ENCODE measurements around the gene B4GALT2. TPM values are rescaled to one million over a fixed set of nuclear protein-coding genes. Genes with fewer than 3 reads are reported as not detected.

Gene B4GALT2
- total and polyA plus RNA-seq, 9 of the 15 experiments (the other 6 are each of a cell fraction or from before 2014, with no cell fraction given), result 1.3 to 86.8 (median 43.8) TPM

GRCh38 chr1:43974443-43975248 lies 4.4 kb upstream of the B4GALT2 start, which contains the start of gene ATP6V0B (continued):
- TF ChIP-seq RAD21 (CRISPR knock-in tag; conservative IDR thresholded peaks at IDR 0.05 in 1 of 2, IDR thresholded peaks at IDR 0.05 in 1 of 2), result 0 out of 4 replicates have a peak, but pooled peaks of 1 of the 2 experiments have one; percentile 13
- TF ChIP-seq ZNF431 (CRISPR knock-in tag; IDR thresholded peaks at IDR 0.05), result no peak
- TF ChIP-seq NRF1 (conservative IDR thresholded peaks at IDR 0.05 in 1 of 2, IDR thresholded peaks at IDR 0.05 in 1 of 2), result peak; percentile 91 to 92
- peak; percentile 9 to 76 (median 73) for TF ChIP-seq YY1 (IDR thresholded peaks at IDR 0.05; ENCODE audit: borderline replicate concordance in 1 of 3, control insufficient read depth in 1 of 3, extremely low read depth in 1 of 3, insufficient read depth in 3 of 3, insufficient read length in 1 of 3, insufficient replicate concordance in 2 of 3, low read depth in 1 of 3, low read length in 2 of 3)
- no peak for TF ChIP-seq MTA2 (IDR thresholded peaks at IDR 0.05; ENCODE audit: low read depth)
- no peak for TF ChIP-seq PCBP2 (IDR thresholded peaks at IDR 0.05; ENCODE audit: low read depth, low read length, poor library complexity, severe bottlenecking)
- TF ChIP-seq ZNF584 (CRISPR knock-in tag; IDR thresholded peaks at IDR 0.05; ENCODE audit: low read depth), result 0 out of 2 replicates have a peak, but pooled peaks have one; percentile 70
- TF ChIP-seq, protein P1, sequence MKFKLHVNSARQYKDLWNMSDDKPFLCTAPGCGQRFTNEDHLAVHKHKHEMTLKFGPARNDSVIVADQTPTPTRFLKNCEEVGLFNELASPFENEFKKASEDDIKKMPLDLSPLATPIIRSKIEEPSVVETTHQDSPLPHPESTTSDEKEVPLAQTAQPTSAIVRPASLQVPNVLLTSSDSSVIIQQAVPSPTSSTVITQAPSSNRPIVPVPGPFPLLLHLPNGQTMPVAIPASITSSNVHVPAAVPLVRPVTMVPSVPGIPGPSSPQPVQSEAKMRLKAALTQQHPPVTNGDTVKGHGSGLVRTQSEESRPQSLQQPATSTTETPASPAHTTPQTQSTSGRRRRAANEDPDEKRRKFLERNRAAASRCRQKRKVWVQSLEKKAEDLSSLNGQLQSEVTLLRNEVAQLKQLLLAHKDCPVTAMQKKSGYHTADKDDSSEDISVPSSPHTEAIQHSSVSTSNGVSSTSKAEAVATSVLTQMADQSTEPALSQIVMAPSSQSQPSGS (CRISPR knock-in tag; IDR thresholded peaks at IDR 0.05), result no peak; the same call in 1 of the 2 replicates
- TF ChIP-seq, protein P2, sequence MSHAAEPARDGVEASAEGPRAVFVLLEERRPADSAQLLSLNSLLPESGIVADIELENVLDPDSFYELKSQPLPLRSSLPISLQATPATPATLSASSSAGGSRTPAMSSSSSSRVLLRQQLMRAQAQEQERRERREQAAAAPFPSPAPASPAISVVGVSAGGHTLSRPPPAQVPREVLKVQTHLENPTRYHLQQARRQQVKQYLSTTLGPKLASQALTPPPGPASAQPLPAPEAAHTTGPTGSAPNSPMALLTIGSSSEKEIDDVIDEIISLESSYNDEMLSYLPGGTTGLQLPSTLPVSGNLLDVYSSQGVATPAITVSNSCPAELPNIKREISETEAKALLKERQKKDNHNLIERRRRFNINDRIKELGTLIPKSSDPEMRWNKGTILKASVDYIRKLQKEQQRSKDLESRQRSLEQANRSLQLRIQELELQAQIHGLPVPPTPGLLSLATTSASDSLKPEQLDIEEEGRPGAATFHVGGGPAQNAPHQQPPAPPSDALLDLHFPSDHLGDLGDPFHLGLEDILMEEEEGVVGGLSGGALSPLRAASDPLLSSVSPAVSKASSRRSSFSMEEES (CRISPR knock-in tag; IDR thresholded peaks at IDR 0.05), result peak; percentile 100
- TF ChIP-seq TRIM28 (IDR thresholded peaks at IDR 0.05), result peak; percentile 16; the same call in 1 of the 2 replicates
- 0 out of 2 replicates have a peak, but pooled peaks have one; percentile 51 for TF ChIP-seq ETV1 (tag; conservative IDR thresholded peaks at IDR 0.05; ENCODE audit: low read depth)
- TF ChIP-seq ETV6 (IDR thresholded peaks at IDR 0.05; ENCODE audit: borderline replicate concordance in 1 of 2, low read depth in 2 of 2, low read length in 1 of 2), result no peak
- TF ChIP-seq ETV6 (CRISPR knock-in tag; IDR thresholded peaks at IDR 0.05; ENCODE audit: borderline replicate concordance), result no peak
- TF ChIP-seq ZNF280A (IDR thresholded peaks at IDR 0.05; ENCODE audit: low read depth, partially characterized antibody), result no peak
- no peak for TF ChIP-seq THRAP3 (IDR thresholded peaks at IDR 0.05; ENCODE audit: borderline replicate concordance)
- TF ChIP-seq MEIS2 (IDR thresholded peaks at IDR 0.05; ENCODE audit: partially characterized antibody), result peak; percentile 30
- no peak for TF ChIP-seq ZNF253 (CRISPR knock-in tag; conservative IDR thresholded peaks at IDR 0.05)
- TF ChIP-seq ZNF24 (IDR thresholded peaks at IDR 0.05), result 0 out of 2 replicates have a peak, but pooled peaks have one; percentile 45
- no peak for TF ChIP-seq CREBBP (IDR thresholded peaks at IDR 0.05; ENCODE audit: low read depth, low read length)
- TF ChIP-seq, protein P3, sequence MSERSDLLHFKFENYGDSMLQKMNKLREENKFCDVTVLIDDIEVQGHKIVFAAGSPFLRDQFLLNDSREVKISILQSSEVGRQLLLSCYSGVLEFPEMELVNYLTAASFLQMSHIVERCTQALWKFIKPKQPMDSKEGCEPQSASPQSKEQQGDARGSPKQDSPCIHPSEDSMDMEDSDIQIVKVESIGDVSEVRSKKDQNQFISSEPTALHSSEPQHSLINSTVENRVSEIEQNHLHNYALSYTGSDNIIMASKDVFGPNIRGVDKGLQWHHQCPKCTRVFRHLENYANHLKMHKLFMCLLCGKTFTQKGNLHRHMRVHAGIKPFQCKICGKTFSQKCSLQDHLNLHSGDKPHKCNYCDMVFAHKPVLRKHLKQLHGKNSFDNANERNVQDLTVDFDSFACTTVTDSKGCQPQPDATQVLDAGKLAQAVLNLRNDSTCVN (CRISPR knock-in tag; IDR thresholded peaks at IDR 0.05), result no peak

Measured in K562 (cell line).